ENCODE results near the gene SLCO3A1. TPM values are rescaled to one million over a fixed set of nuclear protein-coding genes. Genes with fewer than 3 reads are reported as not detected.

SLCO3A1 gene
- total and polyA plus RNA-seq, 2 of the 8 experiments (the other 6 are each of a cell fraction or from before 2014, with no cell fraction given) = 15.1 to 20.4 TPM

DNA sequence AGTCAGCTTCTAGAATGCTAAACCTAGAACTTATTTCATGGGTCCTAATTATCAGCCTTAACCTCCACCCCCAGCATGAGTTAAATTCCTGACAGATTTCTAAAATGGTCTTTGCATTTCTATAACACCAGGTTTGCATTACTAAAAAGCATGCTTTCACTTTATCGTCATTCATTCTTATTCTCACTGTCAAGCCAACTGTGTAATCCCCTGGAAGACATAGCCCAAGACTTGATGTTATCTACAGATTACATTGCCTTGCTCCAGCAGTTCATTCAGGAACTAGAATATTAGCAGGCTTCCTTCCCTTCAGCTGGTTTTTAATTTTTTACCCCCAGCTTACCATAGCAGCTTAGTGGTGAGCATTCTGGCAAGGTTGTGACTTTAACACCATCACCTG, 184.0 kb downstream of the SLCO3A1 start (continued):
- TF ChIP-seq, protein P1, sequence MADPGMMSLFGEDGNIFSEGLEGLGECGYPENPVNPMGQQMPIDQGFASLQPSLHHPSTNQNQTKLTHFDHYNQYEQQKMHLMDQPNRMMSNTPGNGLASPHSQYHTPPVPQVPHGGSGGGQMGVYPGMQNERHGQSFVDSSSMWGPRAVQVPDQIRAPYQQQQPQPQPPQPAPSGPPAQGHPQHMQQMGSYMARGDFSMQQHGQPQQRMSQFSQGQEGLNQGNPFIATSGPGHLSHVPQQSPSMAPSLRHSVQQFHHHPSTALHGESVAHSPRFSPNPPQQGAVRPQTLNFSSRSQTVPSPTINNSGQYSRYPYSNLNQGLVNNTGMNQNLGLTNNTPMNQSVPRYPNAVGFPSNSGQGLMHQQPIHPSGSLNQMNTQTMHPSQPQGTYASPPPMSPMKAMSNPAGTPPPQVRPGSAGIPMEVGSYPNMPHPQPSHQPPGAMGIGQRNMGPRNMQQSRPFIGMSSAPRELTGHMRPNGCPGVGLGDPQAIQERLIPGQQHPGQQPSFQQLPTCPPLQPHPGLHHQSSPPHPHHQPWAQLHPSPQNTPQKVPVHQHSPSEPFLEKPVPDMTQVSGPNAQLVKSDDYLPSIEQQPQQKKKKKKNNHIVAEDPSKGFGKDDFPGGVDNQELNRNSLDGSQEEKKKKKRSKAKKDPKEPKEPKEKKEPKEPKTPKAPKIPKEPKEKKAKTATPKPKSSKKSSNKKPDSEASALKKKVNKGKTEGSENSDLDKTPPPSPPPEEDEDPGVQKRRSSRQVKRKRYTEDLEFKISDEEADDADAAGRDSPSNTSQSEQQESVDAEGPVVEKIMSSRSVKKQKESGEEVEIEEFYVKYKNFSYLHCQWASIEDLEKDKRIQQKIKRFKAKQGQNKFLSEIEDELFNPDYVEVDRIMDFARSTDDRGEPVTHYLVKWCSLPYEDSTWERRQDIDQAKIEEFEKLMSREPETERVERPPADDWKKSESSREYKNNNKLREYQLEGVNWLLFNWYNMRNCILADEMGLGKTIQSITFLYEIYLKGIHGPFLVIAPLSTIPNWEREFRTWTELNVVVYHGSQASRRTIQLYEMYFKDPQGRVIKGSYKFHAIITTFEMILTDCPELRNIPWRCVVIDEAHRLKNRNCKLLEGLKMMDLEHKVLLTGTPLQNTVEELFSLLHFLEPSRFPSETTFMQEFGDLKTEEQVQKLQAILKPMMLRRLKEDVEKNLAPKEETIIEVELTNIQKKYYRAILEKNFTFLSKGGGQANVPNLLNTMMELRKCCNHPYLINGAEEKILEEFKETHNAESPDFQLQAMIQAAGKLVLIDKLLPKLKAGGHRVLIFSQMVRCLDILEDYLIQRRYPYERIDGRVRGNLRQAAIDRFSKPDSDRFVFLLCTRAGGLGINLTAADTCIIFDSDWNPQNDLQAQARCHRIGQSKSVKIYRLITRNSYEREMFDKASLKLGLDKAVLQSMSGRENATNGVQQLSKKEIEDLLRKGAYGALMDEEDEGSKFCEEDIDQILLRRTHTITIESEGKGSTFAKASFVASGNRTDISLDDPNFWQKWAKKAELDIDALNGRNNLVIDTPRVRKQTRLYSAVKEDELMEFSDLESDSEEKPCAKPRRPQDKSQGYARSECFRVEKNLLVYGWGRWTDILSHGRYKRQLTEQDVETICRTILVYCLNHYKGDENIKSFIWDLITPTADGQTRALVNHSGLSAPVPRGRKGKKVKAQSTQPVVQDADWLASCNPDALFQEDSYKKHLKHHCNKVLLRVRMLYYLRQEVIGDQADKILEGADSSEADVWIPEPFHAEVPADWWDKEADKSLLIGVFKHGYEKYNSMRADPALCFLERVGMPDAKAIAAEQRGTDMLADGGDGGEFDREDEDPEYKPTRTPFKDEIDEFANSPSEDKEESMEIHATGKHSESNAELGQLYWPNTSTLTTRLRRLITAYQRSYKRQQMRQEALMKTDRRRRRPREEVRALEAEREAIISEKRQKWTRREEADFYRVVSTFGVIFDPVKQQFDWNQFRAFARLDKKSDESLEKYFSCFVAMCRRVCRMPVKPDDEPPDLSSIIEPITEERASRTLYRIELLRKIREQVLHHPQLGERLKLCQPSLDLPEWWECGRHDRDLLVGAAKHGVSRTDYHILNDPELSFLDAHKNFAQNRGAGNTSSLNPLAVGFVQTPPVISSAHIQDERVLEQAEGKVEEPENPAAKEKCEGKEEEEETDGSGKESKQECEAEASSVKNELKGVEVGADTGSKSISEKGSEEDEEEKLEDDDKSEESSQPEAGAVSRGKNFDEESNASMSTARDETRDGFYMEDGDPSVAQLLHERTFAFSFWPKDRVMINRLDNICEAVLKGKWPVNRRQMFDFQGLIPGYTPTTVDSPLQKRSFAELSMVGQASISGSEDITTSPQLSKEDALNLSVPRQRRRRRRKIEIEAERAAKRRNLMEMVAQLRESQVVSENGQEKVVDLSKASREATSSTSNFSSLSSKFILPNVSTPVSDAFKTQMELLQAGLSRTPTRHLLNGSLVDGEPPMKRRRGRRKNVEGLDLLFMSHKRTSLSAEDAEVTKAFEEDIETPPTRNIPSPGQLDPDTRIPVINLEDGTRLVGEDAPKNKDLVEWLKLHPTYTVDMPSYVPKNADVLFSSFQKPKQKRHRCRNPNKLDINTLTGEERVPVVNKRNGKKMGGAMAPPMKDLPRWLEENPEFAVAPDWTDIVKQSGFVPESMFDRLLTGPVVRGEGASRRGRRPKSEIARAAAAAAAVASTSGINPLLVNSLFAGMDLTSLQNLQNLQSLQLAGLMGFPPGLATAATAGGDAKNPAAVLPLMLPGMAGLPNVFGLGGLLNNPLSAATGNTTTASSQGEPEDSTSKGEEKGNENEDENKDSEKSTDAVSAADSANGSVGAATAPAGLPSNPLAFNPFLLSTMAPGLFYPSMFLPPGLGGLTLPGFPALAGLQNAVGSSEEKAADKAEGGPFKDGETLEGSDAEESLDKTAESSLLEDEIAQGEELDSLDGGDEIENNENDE (IDR thresholded peaks at IDR 0.05; ENCODE audit: insufficient replicate concordance, low read length) = no peak
- no peak for TF ChIP-seq SUZ12 (IDR thresholded peaks at IDR 0.05; ENCODE audit: low read length)
- no peak for TF ChIP-seq EP300 (IDR thresholded peaks at IDR 0.05; ENCODE audit: borderline replicate concordance in 1 of 2, low read depth in 2 of 2, low read length in 2 of 2)
- TF ChIP-seq MAFK (IDR thresholded peaks at IDR 0.05; ENCODE audit: low read depth, low read length) = no peak
- no peak for TF ChIP-seq FOSL1 (IDR thresholded peaks at IDR 0.05; ENCODE audit: insufficient read depth, low read depth, low read length)
- TF ChIP-seq SRF (IDR thresholded peaks at IDR 0.05; ENCODE audit: low read depth, low read length) = no peak
- no peak for TF ChIP-seq SIN3A (conservative IDR thresholded peaks at IDR 0.05 in 1 of 2, IDR thresholded peaks at IDR 0.05 in 1 of 2; ENCODE audit: low read depth in 1 of 2, low read length in 2 of 2)
- TF ChIP-seq SIRT6 (IDR thresholded peaks at IDR 0.05; ENCODE audit: low read length) = no peak
- TF ChIP-seq BCL11A (IDR thresholded peaks at IDR 0.05; ENCODE audit: low read depth in 2 of 2, low read length in 2 of 2) = no peak
- TF ChIP-seq EZH2 (IDR thresholded peaks at IDR 0.05; ENCODE audit: low read depth, low read length, severe bottlenecking) = no peak
